Panc1 (cell line): Measurements from ENCODE around the gene PTPN4. TPM values are rescaled to one million over a fixed set of nuclear protein-coding genes. Genes with fewer than 3 reads are reported as not detected.

Experiments
- ATAC-seq: fragments of 200-7000 bp; cut with Tn5 transposase; 2 replicates; pipeline ENCODE4 v1.9.1; 2020; ENCODE audit warnings: mild to moderate bottlenecking, moderate library complexity
- BruUV-seq: library from RNA; stranded (reverse); fragments of 400-500 nt; replicated peaks from 2 replicates; lab custom pipeline; 2021; lab: Mats Ljungman, UMichigan
- CTCF ChIA-PET: fragments of 300-600 bp; sonication (Branson Sonifier 250); formaldehyde crosslinking; loops from one replicate; lab custom pipeline; 2022; ENCODE audit warnings: antibody characterized with exemption; lab: Charles Lee
- POLR2A ChIA-PET: fragments of 300-600 bp; sonication (Branson Sonifier 250); formaldehyde crosslinking; loops from one replicate; lab custom pipeline; 2022; ENCODE audit warnings: antibody characterized with exemption; lab: Charles Lee
- DNase-seq: peaks from one replicate; pipeline ENCODE4 v3.0.0-alpha.2; 2010; ENCODE audit warnings: low read depth, low spot score
- H3K27ac ChIP-seq: 2 replicates; pipeline ENCODE4 v1.5.1; 2011; ENCODE audit warnings: mild to moderate bottlenecking, low read length, inconsistent platforms
- H3K27me3 ChIP-seq: fragments of 200-500 bp; sonication (Bioruptor generic); 2 replicates; pipeline ENCODE4 v1.6.0; 2014; ENCODE audit warnings: low read length, inconsistent platforms; ENCODE audit not compliant: control insufficient read depth, insufficient read depth
- H3K36me3 ChIP-seq: fragments of 200-500 bp; sonication (Bioruptor generic); 2 replicates; pipeline ENCODE4 v1.5.1; 2014; ENCODE audit warnings: inconsistent platforms, mild to moderate bottlenecking, low read length, moderate library complexity; ENCODE audit not compliant: control insufficient read depth, insufficient read depth
- H3K4me1 ChIP-seq: 2 replicates; pipeline ENCODE4 v1.5.1; 2011; ENCODE audit warnings: inconsistent platforms, mild to moderate bottlenecking, low read length, moderate library complexity; ENCODE audit not compliant: control insufficient read depth, insufficient read depth
- H3K4me3 ChIP-seq, 2 experiments: 2 replicates each; pipeline ENCODE4 v1.5.1; 2011 to 2012; ENCODE audit warnings: low read depth in 2 of 2, low read length in 2 of 2, mild to moderate bottlenecking in 2 of 2, inconsistent platforms in 1 of 2, moderate library complexity in 1 of 2
- H3K9me3 ChIP-seq: fragments of 200-500 bp; sonication (Bioruptor generic); 2 replicates; pipeline ENCODE4 v1.5.1; 2014; ENCODE audit warnings: low read depth, mild to moderate bottlenecking, inconsistent platforms, low read length, moderate library complexity; ENCODE audit not compliant: control insufficient read depth, insufficient read depth
- CTCF ChIP-seq: fragments of 450-650 bp; IDR thresholded peaks from 2 replicates; pipeline ENCODE4 v1.5.1; 2017; ENCODE audit warnings: mild to moderate bottlenecking
- POLR2AphosphoS5 ChIP-seq: IDR thresholded peaks from 2 replicates; pipeline ENCODE4 v1.6.1; 2012; ENCODE audit warnings: mild to moderate bottlenecking, low read depth, low read length, moderate library complexity
- REST ChIP-seq, 2 experiments: IDR thresholded peaks; 2 replicates each; pipeline ENCODE4 v1.6.1; 2011 to 2012; ENCODE audit warnings: low read depth in 2 of 2, control low read depth in 1 of 2, low read length in 1 of 2, mild to moderate bottlenecking in 1 of 2, moderate library complexity in 1 of 2; ENCODE audit not compliant: insufficient read depth in 1 of 2
- SIN3A ChIP-seq: IDR thresholded peaks from 2 replicates; pipeline ENCODE4 v1.6.1; 2012; ENCODE audit warnings: low read depth, mild to moderate bottlenecking, low read length, moderate library complexity, borderline replicate concordance; ENCODE audit not compliant: insufficient read depth
- TCF7L2 ChIP-seq: IDR thresholded peaks from 2 replicates; pipeline ENCODE4 v1.6.1; 2011; ENCODE audit warnings: mild to moderate bottlenecking, low read depth, low read length, inconsistent platforms
- in situ Hi-C: cut with HindIII; loops from 2 replicates; pipeline ENCODE4 v1.10.0; 2016; ENCODE audit warnings: low sequenced_read_pairs, low pct_unique_long_range_greater_than_20kb
- intact Hi-C: fragments of 100-400 bp; cut with micrococcal nuclease; formaldehyde crosslinking; loops from one replicate; pipeline ENCODE4 v1.10.0; 2022; ENCODE audit not compliant: unreplicated experiment
- total RNA-seq: library from RNA; stranded (reverse); gene quantifications from one replicate; pipeline ENCODE4 v1.2.1, GENCODE V29; 2021; ENCODE audit not compliant: unreplicated experiment

Gene PTPN4
- total RNA-seq, 1 experiment from 2014 or later: 45.9 TPM

- POLR2A ChIA-PET: no interaction called here
- CTCF ChIA-PET: no interaction called here
- intact Hi-C loops: no loop called here
Measured at GRCh38 chr2:120004254-120004653, 244.5 kb downstream of the PTPN4 start.

DNA sequence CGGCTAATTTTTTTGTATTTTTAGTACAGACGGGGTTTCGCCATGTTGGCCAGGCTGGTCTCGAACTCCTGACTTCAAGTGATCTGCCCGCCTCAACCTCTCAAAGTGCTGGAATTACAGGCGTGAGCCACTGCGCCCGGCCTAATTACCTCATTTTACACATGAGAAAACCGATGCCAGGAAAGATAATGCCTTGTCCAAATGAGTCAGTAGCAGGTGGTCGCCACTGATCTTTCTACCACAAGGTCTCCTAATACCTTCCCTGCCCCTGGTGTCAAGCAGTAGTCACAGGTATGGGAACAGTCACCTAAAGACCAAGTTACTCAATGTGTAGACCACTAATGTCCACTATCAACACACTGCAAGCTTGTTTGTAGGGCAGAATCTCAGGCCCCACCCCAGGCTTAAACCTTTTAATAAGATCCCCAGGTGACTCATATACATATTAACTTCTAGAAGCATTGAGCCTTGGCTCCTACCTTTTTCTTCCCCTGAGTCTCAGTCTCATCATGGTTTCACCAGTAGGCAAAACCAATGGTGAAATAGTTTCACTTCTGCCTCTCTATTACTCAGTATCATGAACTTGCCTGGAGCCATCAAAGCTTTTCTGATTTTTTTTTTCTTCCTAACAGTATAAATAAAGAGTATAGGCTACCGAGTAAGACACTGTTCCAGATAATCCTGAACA, 246.3 kb downstream of the PTPN4 start:
- DNase-seq (no peak), ATAC-seq (no peak)
- ChIA-PET POLR2A (no interaction called here), CTCF (no interaction called here)
- Histone ChIP-seq H3K36me3 (no peaks in the 10 kb centered on the region), H3K27ac (no peak overlapping the region), H3K27me3 (no peaks in the 10 kb centered on the region), H3K4me3 (no peak overlapping the region), H3K4me1 (no peaks in the 10 kb centered on the region), H3K9me3 (no peaks in the 10 kb centered on the region)
- intact Hi-C loops (no loop called here), in situ Hi-C loops (no loop called here)
- BruUV-seq: no TSS peak
- TF ChIP-seq CTCF (no peak), SIN3A (no peak), REST (IDR thresholded peaks at IDR 0.05; ENCODE audit: insufficient read depth in 1 of 2, low read depth in 2 of 2, low read length in 1 of 2) (no peak), TCF7L2 (no peak), POLR2AphosphoS5 (no peak)

More at GRCh38 chr2:120004254-120004653, 244.5 kb downstream of the PTPN4 start:
- in situ Hi-C loops: no loop called here
- H3K27ac ChIP-seq: no peak overlapping the region
- no peak for TF ChIP-seq SIN3A
- no peak for TF ChIP-seq TCF7L2
- TF ChIP-seq REST (IDR thresholded peaks at IDR 0.05; ENCODE audit: insufficient read depth in 1 of 2, low read depth in 2 of 2, low read length in 1 of 2): no peak
- no peak for TF ChIP-seq CTCF
- TF ChIP-seq POLR2AphosphoS5: no peak
- H3K4me1 ChIP-seq: no peaks in the 10 kb centered on the region
- no peaks in the 10 kb centered on the region for H3K27me3 ChIP-seq
- DNase-seq: no peak
- H3K9me3 ChIP-seq: no peaks in the 10 kb centered on the region
- no peaks in the 10 kb centered on the region for H3K36me3 ChIP-seq
- no peak overlapping the region for H3K4me3 ChIP-seq
- no TSS peak for BruUV-seq
- ATAC-seq: no peak
